GM23338 (cell line): ENCODE results near the gene BCL10. TPM values are rescaled to one million over a fixed set of nuclear protein-coding genes. Genes with fewer than 3 reads are reported as not detected.

Source experiments
- ATAC-seq: fragments of 200-7000 bp; cut with Tn5 transposase; 3 replicates; pipeline ENCODE4 v1.9.1; 2020
- DNase-seq: peaks from one replicate; pipeline ENCODE4 v3.0.0-alpha.2; 2015; ENCODE audit warnings: low spot score
- H2AFZ ChIP-seq: fragments of 200-600 bp; sonication (generic); 2 replicates; pipeline ENCODE4 v1.8.0; 2016; ENCODE audit warnings: antibody characterized with exemption, mild to moderate bottlenecking, moderate library complexity
- H3F3A ChIP-seq: fragments of 200-600 bp; sonication (generic); replicated peaks from 2 replicates; pipeline ENCODE4 v1.8.0; 2017; ENCODE audit warnings: antibody characterized with exemption, mixed run types, low read depth
- H3K27ac ChIP-seq: fragments of 200-600 bp; sonication (generic); 2 replicates; pipeline ENCODE4 v1.6.1; 2016; ENCODE audit warnings: low read depth
- H3K27me3 ChIP-seq: fragments of 200-600 bp; sonication (generic); 2 replicates; pipeline ENCODE4 v1.8.0; 2016; ENCODE audit warnings: mild to moderate bottlenecking, mixed run types, moderate library complexity; ENCODE audit not compliant: insufficient read depth
- H3K36me3 ChIP-seq: fragments of 200-600 bp; sonication (generic); 2 replicates; pipeline ENCODE4 v1.8.0; 2016; ENCODE audit warnings: mild to moderate bottlenecking; ENCODE audit not compliant: insufficient read depth
- H3K4me1 ChIP-seq: fragments of 200-600 bp; sonication (generic); 2 replicates; pipeline ENCODE4 v1.8.0; 2016; ENCODE audit warnings: mild to moderate bottlenecking, moderate library complexity; ENCODE audit not compliant: insufficient read depth
- H3K4me2 ChIP-seq: fragments of 200-600 bp; sonication (generic); 2 replicates; pipeline ENCODE4 v1.7.1; 2017; ENCODE audit warnings: mixed run types
- H3K4me3 ChIP-seq: fragments of 200-600 bp; sonication (generic); 2 replicates; pipeline ENCODE4 v1.6.1; 2016; ENCODE audit warnings: mixed run types
- H3K79me2 ChIP-seq: fragments of 200-600 bp; sonication (generic); replicated peaks from 2 replicates; pipeline ENCODE4 v1.8.0; 2017; ENCODE audit warnings: mild to moderate bottlenecking; ENCODE audit not compliant: insufficient read depth
- H3K9me2 ChIP-seq: fragments of 200-600 bp; sonication (generic); 2 replicates; pipeline ENCODE4 v1.8.0; 2017; ENCODE audit not compliant: insufficient read depth
- H4K20me1 ChIP-seq: fragments of 200-600 bp; sonication (generic); replicated peaks from 2 replicates; pipeline ENCODE4 v1.8.0; 2017; ENCODE audit warnings: mild to moderate bottlenecking; ENCODE audit not compliant: insufficient read depth
- H3K27ac Mint-ChIP-seq: 2 replicates; pipeline ENCODE4 v1.8.0; 2020; ENCODE audit warnings: inconsistent platforms, mild to moderate bottlenecking, moderate library complexity, mixed read lengths
- H3K27me3 Mint-ChIP-seq: 3 replicates; pipeline ENCODE4 v1.8.0; 2022; ENCODE audit warnings: low read depth, mild to moderate bottlenecking, moderate library complexity, mixed read lengths, inconsistent platforms; ENCODE audit not compliant: insufficient read depth, poor library complexity
- H3K36me3 Mint-ChIP-seq: 3 replicates; pipeline ENCODE4 v1.8.0; 2021; ENCODE audit warnings: low read depth, mild to moderate bottlenecking, inconsistent platforms, moderate library complexity, mixed read lengths
- H3K4me1 Mint-ChIP-seq: 3 replicates; pipeline ENCODE4 v1.8.0; 2020; ENCODE audit warnings: mild to moderate bottlenecking, inconsistent platforms, mixed read lengths
- H3K4me3 Mint-ChIP-seq: 3 replicates; pipeline ENCODE4 v1.8.0; 2021; ENCODE audit warnings: moderate library complexity, mild to moderate bottlenecking, inconsistent platforms, mixed read lengths
- H3K9me3 Mint-ChIP-seq: 3 replicates; pipeline ENCODE4 v1.8.0; 2020; ENCODE audit warnings: moderate library complexity, mild to moderate bottlenecking, inconsistent platforms, mixed read lengths
- CREB1 ChIP-seq: fragments of 250-450 bp; sonication (Bioruptor Pico); IDR thresholded peaks from 2 replicates; pipeline ENCODE4 v1.5.0; 2020; ENCODE audit warnings: low read depth, mild to moderate bottlenecking, moderate library complexity
- CTCF ChIP-seq, 2 experiments: fragments of 200-600 bp in 1 of 2; sonication (generic) in 1 of 2; conservative IDR thresholded peaks; 2 replicates each; pipeline versions ENCODE4 v1.5.1 to v1.6.1; 2016 to 2017; ENCODE audit warnings: antibody characterized with exemption in 2 of 2, low read depth in 2 of 2, mild to moderate bottlenecking in 2 of 2, moderate library complexity in 1 of 2
- ETS1 ChIP-seq: IDR thresholded peaks from 2 replicates; pipeline ENCODE4 v1.6.1; 2016; ENCODE audit warnings: antibody characterized with exemption
- EZH2phosphoT487 ChIP-seq: fragments of 200-600 bp; sonication (generic); IDR thresholded peaks from one replicate; pipeline ENCODE4 v1.8.1; 2018; ENCODE audit warnings: antibody characterized with exemption; ENCODE audit not compliant: unreplicated experiment
- NANOG ChIP-seq: IDR thresholded peaks from 2 replicates; pipeline ENCODE4 v1.6.1; 2016; ENCODE audit warnings: antibody characterized with exemption, borderline replicate concordance
- POLR2AphosphoS5 ChIP-seq: IDR thresholded peaks from 2 replicates; pipeline ENCODE4 v1.6.1; 2016; ENCODE audit warnings: antibody characterized with exemption, low read depth
- REST ChIP-seq: IDR thresholded peaks from one replicate; pipeline ENCODE4 v1.6.1; 2018; ENCODE audit warnings: antibody characterized with exemption; ENCODE audit not compliant: unreplicated experiment
- STAT1 ChIP-seq: IDR thresholded peaks from one replicate; pipeline ENCODE4 v1.6.1; 2016; ENCODE audit warnings: antibody characterized with exemption; ENCODE audit not compliant: unreplicated experiment
- long read RNA-seq: library from polyadenylated mRNA; unstranded; transcript quantifications from one replicate; pipeline ENCODE4 v2.0.0, GENCODE V29; 2020; ENCODE audit not compliant: unreplicated experiment
- polyA plus RNA-seq: library from polyadenylated mRNA; unstranded; fragments of >200 nt; fragmentation: Nextera tagmentation; extraction: Ambion mirVana; gene quantifications from 2 replicates; pipeline ENCODE4 v1.2.1, GENCODE V29; 2016
- total RNA-seq: library from RNA; depleted of rRNA; stranded (reverse); fragments of >200 nt; shearing (Covaris generic); gene quantifications from 2 replicates; pipeline ENCODE4 v1.2.3, GENCODE V29; 2014; rRNA removed

Gene BCL10
- total RNA-seq (23.1 and 27.8 TPM in 2 replicates), polyA plus RNA-seq (28.8 and 33.7 TPM in 2 replicates)
- long read RNA-seq, transcript BCL10-203 (3 exons, 2,833 nt), result major isoform, 6 of 10 reads
- long read RNA-seq, partial matches to known transcripts, result 1 of 10 reads
- long read RNA-seq, other reads (novel, unspliced or antisense), result 3 of 10 reads

- peak within 1 kb of the TSS; percentile 84 for H3K4me2 ChIP-seq
- peaks cover 3% of the 10 kb centered on the region; the same call in 1 of the 3 replicates for H3K9me3 Mint-ChIP-seq
- peaks cover 42% of the 10 kb centered on the region for H3K4me1 Mint-ChIP-seq
- H3K36me3 Mint-ChIP-seq, result no peaks in the 10 kb centered on the region; the same call in 2 of the 3 replicates
- peak; percentile 75 for TF ChIP-seq POLR2AphosphoS5
- no peak for TF ChIP-seq NANOG
- TF ChIP-seq CREB1 (CRISPR knock-in tag), result peak; percentile 95
- no peak for TF ChIP-seq EZH2phosphoT487
- 0 out of 2 replicates have a peak, but pooled peaks have one; percentile 17 for TF ChIP-seq ETS1
- peak within 1 kb of the TSS; percentile 88 for H3K4me3 Mint-ChIP-seq
- peak within 1 kb of the TSS; percentile 93 for H3K4me3 ChIP-seq
- H3K4me1 ChIP-seq, result peaks cover 14% of the 10 kb centered on the region
- 0 out of 2 replicates have a peak, but pooled peaks cover 5% of the 10 kb centered on the region for H3K9me2 ChIP-seq
- no peaks in the 10 kb centered on the region for H3K36me3 ChIP-seq
- 0 out of 2 replicates have a peak, but pooled peaks cover 6% of the 10 kb centered on the region for H3F3A ChIP-seq
- peaks cover 45% of the 10 kb centered on the region for H3K79me2 ChIP-seq
- peaks cover 10% of the 10 kb centered on the region; the same call in 1 of the 2 replicates for H4K20me1 ChIP-seq
- H2AFZ ChIP-seq, result peak within 1 kb of the TSS; percentile 69; the same call in 1 of the 2 replicates
- no peaks in the 10 kb centered on the region for H3K27me3 ChIP-seq
- ATAC-seq (peak; percentile 97), DNase-seq (peak; percentile 99)
- H3K27ac ChIP-seq, result peak within 1 kb of the TSS; percentile 96
- H3K27ac Mint-ChIP-seq, result peak within 1 kb of the TSS; percentile 94
- peaks cover 13% of the 10 kb centered on the region for H3K27me3 Mint-ChIP-seq
Measured at GRCh38 chr1:85276215-85276977, at the start of gene BCL10. TSS of gene BCL10 (minus strand) at chr1:85276632. CDS start at chr1:85276352, 280 bp downstream.

- Histone ChIP-seq H3F3A (no peaks in the 10 kb centered on the region), H3K27ac (no peak overlapping the region), H3K4me1 (peaks cover 38% of the 10 kb centered on the region), H3K27me3 (no peaks in the 10 kb centered on the region), H4K20me1 (no peaks in the 10 kb centered on the region), H3K4me3 (no peak overlapping the region), H2AFZ (no peak overlapping the region), H3K9me2 (no peaks in the 10 kb centered on the region), H3K36me3 (no peaks in the 10 kb centered on the region), H3K4me2 (no peak overlapping the region), H3K79me2 (no peaks in the 10 kb centered on the region)
- Mint-ChIP-seq H3K9me3 (no peaks in the 10 kb centered on the region), H3K36me3 (no peaks in the 10 kb centered on the region), H3K27ac (0 out of 2 replicates have a peak overlapping the region, but pooled peaks have one; percentile 22), H3K4me3 (no peak overlapping the region), H3K27me3 (no peaks in the 10 kb centered on the region), H3K4me1 (peaks cover 58% of the 10 kb centered on the region)
- ATAC-seq (no peak), DNase-seq (no peak)
- TF ChIP-seq REST (no peak), CREB1 (CRISPR knock-in tag) (no peak), NANOG (no peak), CTCF (conservative IDR thresholded peaks at IDR 0.05; ENCODE audit: low read depth in 2 of 2) (no peak), STAT1 (no peak), POLR2AphosphoS5 (no peak)
Measured at GRCh38 chr1:85325920-85326319, 49.5 kb upstream of the BCL10 start.
